Vagina (tissue), 2 donors: ENCODE measurements around the gene NEB. TPM values are rescaled to one million over a fixed set of nuclear protein-coding genes. Genes with fewer than 3 reads are reported as not detected.

Experiments
- DNase-seq, 2 donors: peaks; one replicate each; pipeline ENCODE4 v3.0.0-alpha.2; 2017; ENCODE audit errors: extremely low spot score in 2 of 2
- H3K27ac ChIP-seq: fragments of 200-600 bp; sonication (generic); one replicate; pipeline ENCODE4 v1.5.1; 2019
- H3K27me3 ChIP-seq: fragments of 200-600 bp; sonication (generic); one replicate; pipeline ENCODE4 v1.5.1; 2019
- H3K36me3 ChIP-seq, 2 donors: fragments of 200-600 bp; sonication (generic); one replicate each; pipeline ENCODE4 v1.5.1; 2017 to 2019
- H3K4me1 ChIP-seq: fragments of 200-600 bp; sonication (generic); one replicate; pipeline ENCODE4 v1.5.1; 2019
- H3K4me3 ChIP-seq, 2 donors: fragments of 200-600 bp; sonication (generic); 1 replicate in 1 of 2; 2 replicates in 1 of 2; pipeline ENCODE4 v1.5.1; 2016 to 2019
- H3K9me3 ChIP-seq: fragments of 200-600 bp; sonication (generic); one replicate; pipeline ENCODE4 v1.5.1; 2019
- POLR2A ChIP-seq, 2 donors: fragments of 450-650 bp; IDR thresholded peaks; one replicate each; pipeline ENCODE4 v1.6.1; 2017; ENCODE audit warnings: antibody characterized with exemption in 2 of 2, mild to moderate bottlenecking in 2 of 2, moderate library complexity in 2 of 2
- POLR2AphosphoS5 ChIP-seq, 2 donors: sonication (generic); formaldehyde crosslinking; IDR thresholded peaks; one replicate each; pipeline ENCODE4 v1.9.0; 2017; ENCODE audit warnings: antibody characterized with exemption in 2 of 2, mild to moderate bottlenecking in 2 of 2, low read depth in 1 of 2; ENCODE audit not compliant: insufficient read depth in 1 of 2
- intact Hi-C: fragments of 100-400 bp; cut with DNase I; formaldehyde crosslinking; loops from one replicate; pipeline ENCODE4 v1.15.1; 2023
- total RNA-seq: library from RNA; depleted of rRNA; stranded (reverse); fragments of >200 nt; gene quantifications from one replicate; pipeline ENCODE4 v1.2.3, GENCODE V29; 2016
- TF ChIP-seq, protein P1 (sequence below), 3 experiments: fragments of 450-650 bp in 2 of 3; fragments of 200-600 bp in 1 of 3; sonication (generic) in 1 of 3; IDR thresholded peaks; one replicate each; pipeline ENCODE4 v1.5.1; 2017 to 2019; ENCODE audit warnings: antibody characterized with exemption in 3 of 3, mild to moderate bottlenecking in 2 of 3, moderate library complexity in 2 of 3

The NEB gene
- total RNA-seq, 1 donor from 2014 or later: 0.98 TPM

DNA sequence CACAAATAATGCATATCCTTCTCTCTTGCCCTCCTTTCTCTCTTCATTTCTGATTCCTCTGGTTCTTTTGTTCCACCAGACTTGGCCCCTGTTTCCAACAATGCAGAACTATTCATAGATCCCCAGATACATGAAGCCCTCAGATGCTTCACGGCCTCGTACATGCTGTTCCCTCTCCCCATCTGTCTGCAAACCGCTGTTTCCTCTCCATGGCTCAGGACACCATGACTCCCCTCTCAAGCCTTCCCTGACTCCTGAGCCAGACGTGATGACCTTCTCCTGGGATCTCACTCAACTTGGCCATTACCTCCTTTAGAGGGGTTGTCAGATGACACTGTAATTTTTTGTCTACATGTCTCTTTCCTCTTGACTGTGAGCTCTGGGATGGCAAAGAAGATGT is 15.5 kb downstream of the NEB start:
- Histone ChIP-seq H3K27me3 (no peaks in the 10 kb centered on the region), H3K4me1 (no peaks in the 10 kb centered on the region), H3K27ac (no peak overlapping the region), H3K9me3 (no peaks in the 10 kb centered on the region), H3K4me3 (no peak overlapping the region), H3K36me3 (no peaks in the 10 kb centered on the region)
- no peak for DNase-seq
- TF ChIP-seq POLR2AphosphoS5 (IDR thresholded peaks at IDR 0.05; ENCODE audit: insufficient read depth in 1 of 2, low read depth in 1 of 2): no peak
- no peak for TF ChIP-seq POLR2A (IDR thresholded peaks at IDR 0.05)
- TF ChIP-seq, protein P1, sequence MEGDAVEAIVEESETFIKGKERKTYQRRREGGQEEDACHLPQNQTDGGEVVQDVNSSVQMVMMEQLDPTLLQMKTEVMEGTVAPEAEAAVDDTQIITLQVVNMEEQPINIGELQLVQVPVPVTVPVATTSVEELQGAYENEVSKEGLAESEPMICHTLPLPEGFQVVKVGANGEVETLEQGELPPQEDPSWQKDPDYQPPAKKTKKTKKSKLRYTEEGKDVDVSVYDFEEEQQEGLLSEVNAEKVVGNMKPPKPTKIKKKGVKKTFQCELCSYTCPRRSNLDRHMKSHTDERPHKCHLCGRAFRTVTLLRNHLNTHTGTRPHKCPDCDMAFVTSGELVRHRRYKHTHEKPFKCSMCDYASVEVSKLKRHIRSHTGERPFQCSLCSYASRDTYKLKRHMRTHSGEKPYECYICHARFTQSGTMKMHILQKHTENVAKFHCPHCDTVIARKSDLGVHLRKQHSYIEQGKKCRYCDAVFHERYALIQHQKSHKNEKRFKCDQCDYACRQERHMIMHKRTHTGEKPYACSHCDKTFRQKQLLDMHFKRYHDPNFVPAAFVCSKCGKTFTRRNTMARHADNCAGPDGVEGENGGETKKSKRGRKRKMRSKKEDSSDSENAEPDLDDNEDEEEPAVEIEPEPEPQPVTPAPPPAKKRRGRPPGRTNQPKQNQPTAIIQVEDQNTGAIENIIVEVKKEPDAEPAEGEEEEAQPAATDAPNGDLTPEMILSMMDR (IDR thresholded peaks at IDR 0.05): no peak
- intact Hi-C loops: loop anchor here (5.0 kb wide), 1 partner anchor 1994 kb away; no protein-coding TSS in a partner anchor

GRCh38 chr2:151718247-151718646 is 16.0 kb downstream of the NEB start:
- H3K36me3 ChIP-seq: no peaks in the 10 kb centered on the region
- DNase-seq: no peak
- intact Hi-C loops: loop anchor here (5.0 kb wide), 1 partner anchor 1994 kb away; no protein-coding TSS in a partner anchor
- H3K27ac ChIP-seq: no peak overlapping the region
- no peak for TF ChIP-seq POLR2AphosphoS5 (IDR thresholded peaks at IDR 0.05; ENCODE audit: insufficient read depth in 1 of 2, low read depth in 1 of 2)
- TF ChIP-seq, protein P1 (IDR thresholded peaks at IDR 0.05): no peak
- TF ChIP-seq POLR2A (IDR thresholded peaks at IDR 0.05): no peak
- no peaks in the 10 kb centered on the region for H3K9me3 ChIP-seq
- H3K4me1 ChIP-seq: no peaks in the 10 kb centered on the region
- H3K4me3 ChIP-seq: no peak overlapping the region
- no peaks in the 10 kb centered on the region for H3K27me3 ChIP-seq

DNA sequence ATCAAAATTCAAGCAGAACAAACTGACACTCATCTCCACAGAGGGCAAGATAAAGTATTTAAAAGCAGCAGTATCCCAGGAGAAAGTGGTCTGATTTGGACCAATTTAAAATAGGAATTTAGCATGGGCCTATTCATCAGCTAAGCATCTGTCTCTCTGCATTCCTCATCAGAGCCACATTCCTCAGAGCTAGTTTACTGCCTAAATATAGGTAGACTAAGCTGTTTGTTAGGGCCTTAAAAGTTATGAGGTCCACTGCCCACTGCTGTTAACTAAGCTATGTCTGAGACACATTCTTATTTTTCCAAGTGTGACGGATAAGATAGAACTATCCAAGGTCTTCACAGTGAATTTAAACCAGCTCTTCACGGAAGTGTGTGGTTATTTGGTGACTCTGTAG is 17.6 kb downstream of the NEB start:
- no peak for DNase-seq
- Histone ChIP-seq H3K9me3 (no peaks in the 10 kb centered on the region), H3K36me3 (no peaks in the 10 kb centered on the region), H3K4me3 (no peak overlapping the region), H3K4me1 (no peaks in the 10 kb centered on the region), H3K27ac (no peak overlapping the region), H3K27me3 (no peaks in the 10 kb centered on the region)
- no peak for TF ChIP-seq POLR2A (IDR thresholded peaks at IDR 0.05)
- no peak for TF ChIP-seq POLR2AphosphoS5 (IDR thresholded peaks at IDR 0.05; ENCODE audit: insufficient read depth in 1 of 2, low read depth in 1 of 2)
- TF ChIP-seq, protein P1 (IDR thresholded peaks at IDR 0.05): no peak
- intact Hi-C loops: loop anchor here (5.0 kb wide), 1 partner anchor 1996 kb away; no protein-coding TSS in a partner anchor

DNA sequence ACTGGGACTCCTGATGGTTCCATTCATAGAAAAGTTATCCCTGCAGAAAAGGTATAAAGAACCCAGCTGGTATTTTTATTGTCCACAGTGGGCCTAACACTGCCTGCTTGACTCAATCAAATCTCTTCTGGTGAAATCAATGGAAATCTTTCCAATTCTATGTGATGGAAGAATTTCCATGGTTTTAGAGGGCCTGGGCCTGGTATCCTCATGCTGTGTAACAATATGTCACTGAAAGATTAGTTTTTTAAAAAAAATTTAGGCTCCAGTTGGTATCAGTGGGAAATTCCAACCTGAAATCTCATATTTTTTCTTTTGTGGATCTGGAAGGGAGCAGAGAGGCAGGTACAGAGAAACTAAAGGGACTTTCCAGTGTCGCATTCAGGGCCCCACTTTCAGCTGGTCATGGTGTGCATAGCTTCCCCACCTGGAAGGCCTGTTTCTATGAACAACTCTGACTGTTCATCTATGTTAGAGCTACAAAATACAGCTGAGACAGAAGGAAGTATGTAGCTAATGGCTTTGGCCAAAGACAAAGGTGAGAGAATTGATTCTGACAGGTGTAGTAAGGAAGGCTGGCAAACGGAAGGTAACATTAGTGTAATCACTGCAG is 20.9 kb downstream of the NEB start:
- Histone ChIP-seq H3K27ac (no peak overlapping the region), H3K36me3 (no peaks in the 10 kb centered on the region), H3K4me1 (no peaks in the 10 kb centered on the region), H3K9me3 (no peaks in the 10 kb centered on the region), H3K4me3 (no peak overlapping the region), H3K27me3 (no peaks in the 10 kb centered on the region)
- TF ChIP-seq POLR2A (IDR thresholded peaks at IDR 0.05) (no peak), POLR2AphosphoS5 (IDR thresholded peaks at IDR 0.05; ENCODE audit: insufficient read depth in 1 of 2, low read depth in 1 of 2) (no peak)
- TF ChIP-seq, protein P1 (IDR thresholded peaks at IDR 0.05): no peak
- intact Hi-C loops: no loop called here
- no peak for DNase-seq

DNA sequence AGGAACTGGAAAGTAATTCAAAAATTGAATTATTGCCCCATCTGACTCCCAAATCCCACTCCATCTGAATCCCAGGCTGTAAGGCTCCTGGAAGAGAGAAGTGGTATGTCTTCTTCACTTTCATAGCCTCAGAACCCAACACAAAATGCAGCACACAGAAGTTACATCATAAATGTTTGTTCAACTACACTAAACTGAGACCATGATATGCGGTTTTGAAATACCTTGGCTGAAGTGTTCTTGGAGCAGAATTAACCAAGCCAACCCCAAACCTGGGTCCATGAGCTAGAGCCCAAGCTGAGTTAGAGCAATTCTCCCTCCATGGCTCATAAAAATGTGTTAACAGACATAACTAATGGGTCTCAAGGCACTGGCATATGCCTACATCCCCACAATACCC is 23.3 kb downstream of the NEB start:
- Histone ChIP-seq H3K27me3 (no peaks in the 10 kb centered on the region), H3K4me3 (no peak overlapping the region), H3K36me3 (no peaks in the 10 kb centered on the region), H3K4me1 (no peaks in the 10 kb centered on the region), H3K27ac (no peak overlapping the region), H3K9me3 (no peaks in the 10 kb centered on the region)
- intact Hi-C loops: no loop called here
- no peak for TF ChIP-seq POLR2A (IDR thresholded peaks at IDR 0.05)
- TF ChIP-seq POLR2AphosphoS5 (IDR thresholded peaks at IDR 0.05; ENCODE audit: insufficient read depth in 1 of 2, low read depth in 1 of 2): no peak
- TF ChIP-seq, protein P1 (IDR thresholded peaks at IDR 0.05): no peak
- no peak for DNase-seq
